ENCODE results near the gene CCL8.

CCL8 gene

GRCh38 chr17:34319039-34319483 lies at the start of gene CCL8:
Gene CCL8 (plus strand): TSS chr17:34319435. CDS start chr17:34319502, 67 bp downstream.
- no peak for DNase-seq

GRCh38 chr17:34269969-34270368 lies 49.3 kb upstream of the CCL8 start, which contains the start of gene CCL7:
Gene CCL7 (plus strand): TSS chr17:34270221. CDS start chr17:34270291, 70 bp downstream.
- no peak for DNase-seq

- no peak for DNase-seq
These were observed 43.4 kb upstream of the CCL8 start for GRCh38 chr17:34275881-34276280.

- DNase-seq = no peak
These were observed 42.4 kb upstream of the CCL8 start for GRCh38 chr17:34276826-34277225.

GRCh38 chr17:34283571-34283970 lies 35.7 kb upstream of the CCL8 start:
- DNase-seq = no peak

GRCh38 chr17:34285286-34285792 lies 33.9 kb upstream of the CCL8 start, which contains the start of gene CCL11:
Gene CCL11 (plus strand): TSS chr17:34285742. CDS start chr17:34285809, 67 bp downstream.
- no peak for DNase-seq

- DNase-seq = no peak
These were observed 31.4 kb upstream of the CCL8 start for GRCh38 chr17:34287875-34288274.

GRCh38 chr17:34290586-34290985 lies 28.6 kb upstream of the CCL8 start:
- DNase-seq = no peak

- DNase-seq = no peak
These were observed 27.4 kb upstream of the CCL8 start for GRCh38 chr17:34291721-34292348.

GRCh38 chr17:34299027-34299426 lies 20.2 kb upstream of the CCL8 start:
- no peak for DNase-seq

- no peak for DNase-seq
These were observed 19.2 kb upstream of the CCL8 start for GRCh38 chr17:34299956-34300577.

- DNase-seq = no peak
These were observed 18.4 kb upstream of the CCL8 start for GRCh38 chr17:34300652-34301370.

GRCh38 chr17:34301986-34302385 lies 17.2 kb upstream of the CCL8 start:
- DNase-seq = no peak

GRCh38 chr17:34302636-34303035 lies 16.6 kb upstream of the CCL8 start:
- no peak for DNase-seq

- no peak for DNase-seq
These were observed 15.6 kb upstream of the CCL8 start for GRCh38 chr17:34303606-34304005.

- no peak for DNase-seq
These were observed 14.2 kb upstream of the CCL8 start for GRCh38 chr17:34305061-34305460.

GRCh38 chr17:34305606-34306005 lies 13.6 kb upstream of the CCL8 start:
- no peak for DNase-seq

- peak in 1 of 2 experiments; percentile 1 for DNase-seq
These were observed 12.8 kb upstream of the CCL8 start for GRCh38 chr17:34306466-34306865.

GRCh38 chr17:34307110-34307509 lies 12.1 kb upstream of the CCL8 start:
- DNase-seq = no peak

- DNase-seq = no peak
These were observed 10.9 kb upstream of the CCL8 start for GRCh38 chr17:34308371-34308770.

GRCh38 chr17:34311291-34311690 lies 7.9 kb upstream of the CCL8 start:
- DNase-seq = no peak

- DNase-seq = no peak
These were observed 7.2 kb upstream of the CCL8 start for GRCh38 chr17:34312080-34312479.

- DNase-seq = no peak
These were observed 6.1 kb upstream of the CCL8 start for GRCh38 chr17:34313164-34313563.

- no peak for DNase-seq
These were observed 5.0 kb upstream of the CCL8 start for GRCh38 chr17:34314279-34314678.
